ENCODE measurements around the gene HOXB9. TPM values are rescaled to one million over a fixed set of nuclear protein-coding genes. Genes with fewer than 3 reads are reported as not detected.

Gene HOXB9
- total RNA-seq, 1 donor: not detected

DNA sequence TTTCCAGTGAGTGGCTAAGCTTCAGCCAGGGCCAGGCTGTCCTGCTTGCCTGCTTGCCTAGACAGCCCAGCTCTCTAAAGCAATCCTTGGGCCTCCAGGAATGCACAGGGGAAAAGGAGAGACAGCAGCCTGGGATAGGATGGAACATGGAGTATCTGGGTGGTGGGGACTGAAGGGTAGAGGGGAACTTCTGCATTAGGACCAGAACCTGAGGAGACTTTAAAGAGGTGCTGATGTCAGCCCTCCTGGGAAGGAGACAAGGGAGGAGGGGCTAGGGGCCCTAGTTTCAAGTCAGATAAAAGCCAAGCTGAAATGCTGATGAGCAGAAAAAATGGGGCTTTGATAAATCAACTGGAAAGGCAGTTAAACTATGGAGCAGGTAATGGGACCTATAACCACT, 17.1 kb downstream of the HOXB9 start:
- no peak for DNase-seq (ENCODE audit: low read depth)
- TF ChIP-seq, protein P1, sequence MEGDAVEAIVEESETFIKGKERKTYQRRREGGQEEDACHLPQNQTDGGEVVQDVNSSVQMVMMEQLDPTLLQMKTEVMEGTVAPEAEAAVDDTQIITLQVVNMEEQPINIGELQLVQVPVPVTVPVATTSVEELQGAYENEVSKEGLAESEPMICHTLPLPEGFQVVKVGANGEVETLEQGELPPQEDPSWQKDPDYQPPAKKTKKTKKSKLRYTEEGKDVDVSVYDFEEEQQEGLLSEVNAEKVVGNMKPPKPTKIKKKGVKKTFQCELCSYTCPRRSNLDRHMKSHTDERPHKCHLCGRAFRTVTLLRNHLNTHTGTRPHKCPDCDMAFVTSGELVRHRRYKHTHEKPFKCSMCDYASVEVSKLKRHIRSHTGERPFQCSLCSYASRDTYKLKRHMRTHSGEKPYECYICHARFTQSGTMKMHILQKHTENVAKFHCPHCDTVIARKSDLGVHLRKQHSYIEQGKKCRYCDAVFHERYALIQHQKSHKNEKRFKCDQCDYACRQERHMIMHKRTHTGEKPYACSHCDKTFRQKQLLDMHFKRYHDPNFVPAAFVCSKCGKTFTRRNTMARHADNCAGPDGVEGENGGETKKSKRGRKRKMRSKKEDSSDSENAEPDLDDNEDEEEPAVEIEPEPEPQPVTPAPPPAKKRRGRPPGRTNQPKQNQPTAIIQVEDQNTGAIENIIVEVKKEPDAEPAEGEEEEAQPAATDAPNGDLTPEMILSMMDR (IDR thresholded peaks at IDR 0.05; ENCODE audit: insufficient read depth, low read length): no peak
- H3K4me3 ChIP-seq (ENCODE audit: low read depth, low read length): no peak overlapping the region

- TF ChIP-seq, protein P1 (IDR thresholded peaks at IDR 0.05; ENCODE audit: insufficient read depth, low read length): no peak
- H3K4me3 ChIP-seq (ENCODE audit: low read depth, low read length): no peak overlapping the region
- DNase-seq (ENCODE audit: low read depth): no peak
Observed at GRCh38 chr17:48608494-48608834, 17.7 kb downstream of the HOXB9 start.

GRCh38 chr17:48606892-48607614, 19.1 kb downstream of the HOXB9 start:
- no peak overlapping the region for H3K4me3 ChIP-seq (ENCODE audit: low read depth, low read length)
- DNase-seq (ENCODE audit: low read depth): no peak

DNA sequence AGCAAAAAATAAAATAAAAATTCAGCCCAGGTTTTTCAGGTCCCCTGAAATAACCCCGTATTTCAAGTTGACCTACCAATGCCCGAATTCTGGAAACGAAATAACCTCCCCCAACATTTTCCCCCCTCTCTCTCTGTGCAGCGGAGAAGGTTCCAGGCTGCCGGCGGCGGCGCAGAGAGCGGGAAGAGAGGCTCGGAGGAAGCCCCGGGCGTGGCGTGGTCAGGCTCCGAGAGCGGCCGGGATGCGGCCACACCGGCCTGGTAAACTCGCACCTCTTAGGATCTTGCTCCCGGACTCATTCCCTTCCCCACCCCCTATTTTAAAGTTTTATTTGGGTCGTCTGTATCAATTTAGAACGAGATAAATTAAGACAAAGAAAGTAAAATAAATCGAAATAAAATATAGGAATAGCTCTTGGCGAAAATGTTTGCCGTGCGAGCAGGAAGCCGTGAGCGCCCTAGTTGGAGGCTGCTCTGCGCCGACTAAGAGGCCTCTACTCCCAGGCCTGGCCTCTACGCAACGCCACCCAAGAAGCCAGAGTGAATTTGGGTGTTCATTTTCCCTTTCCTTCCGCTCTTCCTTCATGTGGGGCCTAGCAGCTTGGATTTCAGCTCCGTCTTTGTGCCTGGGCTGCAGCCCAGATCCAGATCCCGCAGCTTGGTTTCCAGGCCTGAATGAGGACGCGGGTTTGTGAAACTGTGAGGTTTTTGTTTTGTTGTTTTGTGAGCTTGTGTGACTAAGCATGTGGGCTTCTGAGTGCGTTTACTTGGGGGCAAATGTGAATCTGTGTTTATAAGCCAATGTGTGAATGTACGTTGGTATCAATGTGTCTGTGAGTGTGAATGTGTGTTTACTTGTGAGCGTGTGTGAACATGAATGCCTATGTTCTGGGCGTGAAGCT, 19.9 kb downstream of the HOXB9 start:
- TF ChIP-seq, protein P1 (IDR thresholded peaks at IDR 0.05; ENCODE audit: insufficient read depth, low read length): no peak
- no peak overlapping the region for H3K4me3 ChIP-seq (ENCODE audit: low read depth, low read length)
- no peak for DNase-seq (ENCODE audit: low read depth)

More at GRCh38 chr17:48606892-48607614, 19.1 kb downstream of the HOXB9 start:
- TF ChIP-seq, protein P1 (IDR thresholded peaks at IDR 0.05; ENCODE audit: insufficient read depth, low read length): no peak

DNA sequence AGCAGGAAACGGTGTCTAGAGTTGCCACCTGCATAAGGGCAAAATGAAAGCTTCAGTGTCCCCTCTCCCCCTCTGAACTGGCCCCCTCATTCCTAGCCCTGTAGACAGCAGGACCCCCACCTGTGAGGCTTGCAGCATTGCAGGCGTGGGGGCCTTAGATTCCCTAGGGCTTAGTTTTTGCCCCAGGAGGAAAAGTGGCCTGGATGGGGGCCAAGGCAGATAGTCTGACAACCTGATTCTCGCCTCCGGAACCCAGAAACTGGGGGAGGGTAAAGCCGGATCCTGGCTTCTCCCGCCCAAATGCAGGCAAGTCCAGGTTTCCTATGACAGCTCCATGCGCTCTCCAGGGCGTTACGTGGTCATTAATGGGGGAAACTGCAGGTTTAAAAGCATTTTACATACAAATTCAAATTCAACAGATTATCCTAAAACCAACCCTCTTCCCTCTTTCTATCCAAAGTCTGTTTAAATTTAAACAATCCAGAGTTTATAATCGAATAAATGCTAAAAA, 20.7 kb downstream of the HOXB9 start:
- TF ChIP-seq, protein P1 (IDR thresholded peaks at IDR 0.05; ENCODE audit: insufficient read depth, low read length): no peak
- no peak overlapping the region for H3K4me3 ChIP-seq (ENCODE audit: low read depth, low read length)
- DNase-seq (ENCODE audit: low read depth): no peak

GRCh38 chr17:48604770-48605329, 21.3 kb downstream of the HOXB9 start, which contains the start of gene HOXB6:
Gene HOXB6, minus strand, starts transcription at chr17:48604986. Its CDS starts 6,836 bp downstream, at chr17:48598150.
- TF ChIP-seq, protein P1 (IDR thresholded peaks at IDR 0.05; ENCODE audit: insufficient read depth, low read length): no peak
- DNase-seq (ENCODE audit: low read depth): no peak
- H3K4me3 ChIP-seq (ENCODE audit: low read depth, low read length): peak within 1 kb of the TSS; percentile 58

Data from fibroblast of the aortic adventitia (primary cell).